HG02763 (cell line): Measurements from ENCODE around the gene SLC25A52.
"Not testable (repeated sequence)": the region's sequence is repeated elsewhere in the genome, so short reads cannot be mapped to it uniquely, and the experiment has no call there.

Experiments
- ATAC-seq: cut with Tn5 transposase; IDR thresholded peaks from one replicate; pipeline ENCODE4 v1.9.1; 2021; ENCODE audit warnings: mild to moderate bottlenecking, moderate library complexity; ENCODE audit not compliant: unreplicated experiment

SLC25A52 gene, protein sequence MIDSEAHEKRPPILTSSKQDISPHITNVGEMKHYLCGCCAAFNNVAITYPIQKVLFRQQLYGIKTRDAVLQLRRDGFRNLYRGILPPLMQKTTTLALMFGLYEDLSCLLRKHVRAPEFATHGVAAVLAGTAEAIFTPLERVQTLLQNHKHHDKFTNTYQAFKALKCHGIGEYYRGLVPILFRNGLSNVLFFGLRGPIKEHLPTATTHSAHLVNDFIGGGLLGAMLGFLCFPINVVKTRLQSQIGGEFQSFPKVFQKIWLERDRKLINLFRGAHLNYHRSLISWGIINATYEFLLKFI

DNA sequence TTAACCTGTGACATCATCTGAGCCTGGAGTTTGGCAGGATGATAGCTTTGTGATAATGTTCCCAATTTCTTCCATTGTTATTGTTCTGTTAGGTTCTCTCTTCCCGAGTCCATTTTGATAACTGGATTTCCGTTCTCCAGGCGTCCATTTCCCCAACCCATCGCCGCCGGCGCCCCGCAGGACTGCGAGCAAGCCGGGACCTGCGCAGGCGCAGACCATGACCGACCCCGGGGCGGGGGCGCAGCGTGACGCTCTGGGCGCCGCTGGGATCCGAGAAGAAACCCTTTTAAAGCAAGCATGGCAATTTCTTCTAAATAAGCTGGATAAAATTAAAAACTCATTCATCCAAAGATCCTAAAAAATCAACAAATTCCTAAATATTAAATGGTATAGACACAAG is at the start of gene SLC25A52:
Gene SLC25A52, minus strand, starts transcription at position 186 of the 400 bp plus-strand sequence. CDS start 219 bp downstream, outside the sequence.
- ATAC-seq: no peak

DNA sequence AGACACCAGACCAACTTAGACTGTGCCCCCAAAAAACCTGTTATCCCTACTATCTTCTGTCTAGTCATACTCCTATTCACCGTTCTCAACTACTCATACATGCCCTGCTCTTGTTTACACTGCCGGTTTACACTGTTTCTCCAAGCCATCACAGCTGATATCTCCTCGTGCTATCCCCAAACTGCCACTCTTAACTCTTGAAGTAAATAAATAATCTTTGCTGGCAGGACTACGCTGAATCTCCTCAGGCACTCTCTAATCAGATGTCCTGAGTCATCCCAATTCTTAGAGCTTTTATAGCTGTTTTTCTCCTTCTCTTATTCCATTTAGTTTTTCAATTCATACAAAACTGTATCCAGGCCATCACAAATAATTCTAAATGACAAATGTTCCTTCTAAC is 48.4 kb upstream of the SLC25A52 start:
- ATAC-seq: not testable (repeated sequence)

DNA sequence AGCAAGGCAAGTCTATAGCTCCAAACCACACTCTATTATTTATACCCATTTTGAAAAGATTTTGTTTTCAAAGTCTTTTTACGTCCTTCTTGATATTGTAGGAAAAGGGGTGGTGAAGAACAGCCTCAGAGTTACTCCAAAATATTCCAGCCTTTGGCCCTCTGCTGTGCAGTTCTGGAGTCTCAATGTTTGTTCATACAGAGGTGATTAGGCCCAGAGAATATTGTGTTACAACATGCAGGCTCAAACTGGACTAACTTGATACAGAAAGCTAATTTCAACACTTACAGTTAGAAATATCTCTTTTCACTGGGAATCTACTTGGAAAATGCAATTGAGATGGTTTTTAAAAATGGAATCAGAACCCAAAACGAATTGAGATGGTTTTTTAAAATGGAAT is 40.4 kb upstream of the SLC25A52 start:
- no peak for ATAC-seq

DNA sequence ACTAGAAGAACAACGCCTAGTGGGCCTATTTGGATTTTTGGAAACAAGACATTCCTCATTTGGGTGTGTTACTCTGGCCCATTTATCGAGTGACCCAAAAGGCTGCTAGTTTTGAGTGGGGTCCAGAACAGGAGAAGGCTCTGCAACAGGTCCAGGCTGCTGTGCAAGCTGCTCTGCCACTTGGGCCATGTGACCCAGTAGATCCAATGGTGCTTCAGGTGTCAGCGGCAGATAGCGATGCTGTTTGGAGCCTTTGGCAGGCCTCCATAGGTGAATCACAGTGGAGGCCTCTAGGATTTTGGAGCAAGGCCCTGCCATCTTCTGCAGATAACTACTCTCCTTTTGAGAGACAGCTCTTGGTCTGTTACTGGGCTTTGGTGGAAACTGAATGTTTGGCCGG is 38.6 kb upstream of the SLC25A52 start:
- ATAC-seq: not testable (repeated sequence)

DNA sequence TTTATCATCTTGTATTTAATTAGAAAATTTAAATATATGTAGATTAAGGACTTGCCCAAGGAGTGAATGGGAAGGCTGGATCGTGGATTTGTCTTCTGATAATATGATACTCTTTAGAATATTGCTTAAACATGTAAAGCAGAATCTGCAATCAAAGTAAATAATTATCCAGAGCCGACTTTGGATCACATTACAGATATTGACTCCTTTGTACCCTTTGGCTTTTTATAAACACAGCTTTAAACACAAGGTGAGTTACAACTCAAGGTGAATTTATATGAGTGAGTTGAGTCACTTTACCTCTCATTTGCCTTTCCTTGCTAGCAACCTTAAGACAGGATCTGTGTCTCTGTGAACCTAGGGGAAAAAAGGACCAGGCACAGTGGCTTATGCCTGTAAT is 37.7 kb upstream of the SLC25A52 start:
- no peak for ATAC-seq

DNA sequence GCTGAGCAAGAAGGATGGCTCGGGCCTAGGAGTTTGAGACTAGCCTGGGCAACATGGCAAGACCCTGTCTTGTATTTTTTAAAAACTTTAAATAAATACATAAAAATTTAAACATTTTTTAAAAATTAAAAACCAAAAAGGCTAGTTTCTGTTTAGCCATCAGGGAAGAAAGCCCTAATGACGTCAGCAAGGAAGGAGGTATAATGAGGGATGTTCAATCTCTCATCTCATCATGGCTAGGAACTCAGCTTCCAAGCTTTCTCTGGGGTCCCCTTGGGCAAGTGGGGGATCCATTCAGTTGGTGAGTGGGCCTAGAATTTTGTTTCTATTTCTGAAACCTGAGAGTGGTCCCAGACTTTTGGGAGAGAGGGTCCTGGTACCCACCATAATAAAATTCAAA is 35.1 kb upstream of the SLC25A52 start:
- ATAC-seq: no peak

DNA sequence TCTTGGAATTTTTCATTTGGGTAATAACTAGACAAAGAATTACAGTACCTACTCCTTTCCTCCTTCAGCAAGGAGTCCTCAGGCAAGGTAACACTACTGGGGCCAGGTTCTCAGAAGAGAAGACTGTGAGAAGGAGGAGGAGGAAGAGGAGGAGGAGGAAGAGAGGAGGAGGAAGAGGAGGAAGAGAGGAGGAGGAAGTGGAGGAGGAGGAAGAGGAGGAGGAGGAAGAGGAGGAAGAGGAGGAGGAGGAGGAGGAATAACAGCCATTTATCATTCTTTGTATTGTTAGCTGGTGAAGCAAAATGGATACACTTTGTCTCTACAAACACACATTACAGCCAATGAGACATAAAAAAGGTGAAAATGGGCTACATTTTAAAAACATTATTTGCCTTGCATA is 32.9 kb upstream of the SLC25A52 start:
- ATAC-seq: no peak

DNA sequence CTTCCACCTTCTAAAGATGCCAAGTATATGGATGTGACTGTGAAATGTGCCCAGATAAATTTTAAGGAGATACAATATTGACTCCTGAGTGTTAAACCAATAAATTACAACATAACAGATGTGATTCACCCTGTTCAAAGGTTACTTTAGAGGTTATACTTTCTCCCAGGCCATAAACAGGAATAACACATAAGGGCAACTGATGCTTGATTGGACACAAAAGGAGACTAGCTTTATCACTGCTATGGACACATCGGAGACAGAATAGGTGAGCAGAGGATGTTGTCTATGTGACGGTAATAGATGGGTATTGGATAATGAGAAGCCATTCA is 31.9 kb upstream of the SLC25A52 start:
- no peak for ATAC-seq

DNA sequence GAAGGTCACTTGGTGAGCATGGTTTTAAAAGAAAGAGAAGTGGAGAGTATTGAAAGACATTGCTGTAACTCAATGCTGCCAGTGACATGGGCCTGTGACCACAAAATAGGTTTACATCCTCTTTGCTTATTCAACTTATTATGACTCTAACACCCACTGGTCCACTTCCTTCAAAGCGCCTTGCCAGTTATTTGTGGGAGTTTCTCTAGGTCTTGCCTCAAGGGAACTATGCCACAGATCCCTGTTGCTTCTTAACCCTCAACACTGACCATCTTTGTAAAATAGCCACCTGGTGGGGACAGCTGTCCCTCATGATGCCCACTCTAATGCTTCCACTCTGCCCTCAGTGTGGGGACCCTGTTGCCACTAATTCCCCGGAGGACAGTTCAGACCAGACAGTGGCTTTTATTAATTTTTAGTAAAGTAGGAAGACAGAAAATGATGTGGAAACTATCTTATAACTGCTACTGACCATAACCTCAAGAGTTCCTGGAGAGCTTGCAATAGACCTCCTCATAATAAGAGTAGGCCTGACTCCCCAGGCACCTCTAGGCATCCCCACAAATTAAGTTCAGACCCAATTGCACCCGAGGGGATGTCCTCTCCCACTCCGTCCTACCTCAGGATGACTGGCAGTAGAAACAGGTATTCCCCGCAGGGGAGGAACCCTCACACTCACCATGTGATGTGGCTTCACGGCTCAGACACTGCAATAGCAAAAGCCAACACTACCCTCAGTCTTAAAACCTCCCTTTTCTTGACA is 31.3 kb upstream of the SLC25A52 start:
- peak; percentile 82 for ATAC-seq

DNA sequence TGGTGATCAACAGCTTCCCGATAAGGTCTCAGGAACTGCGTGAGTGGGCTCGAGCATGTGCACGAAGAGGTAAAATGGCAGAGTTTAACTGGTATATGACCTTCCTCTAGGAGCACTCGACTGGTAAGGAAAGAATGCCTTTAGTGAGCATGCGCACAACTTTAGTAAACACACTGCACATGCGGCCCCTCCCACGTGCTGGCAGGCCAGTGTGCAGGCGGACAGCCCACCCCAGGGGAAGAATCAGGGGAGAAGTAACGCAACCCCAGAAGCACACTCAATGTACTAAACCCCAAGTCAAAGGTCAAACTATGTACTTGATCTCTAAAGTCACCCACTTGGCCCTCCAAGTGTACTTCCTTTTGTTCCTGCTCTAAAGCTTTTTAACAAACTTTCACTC is 28.7 kb upstream of the SLC25A52 start:
- no peak for ATAC-seq

DNA sequence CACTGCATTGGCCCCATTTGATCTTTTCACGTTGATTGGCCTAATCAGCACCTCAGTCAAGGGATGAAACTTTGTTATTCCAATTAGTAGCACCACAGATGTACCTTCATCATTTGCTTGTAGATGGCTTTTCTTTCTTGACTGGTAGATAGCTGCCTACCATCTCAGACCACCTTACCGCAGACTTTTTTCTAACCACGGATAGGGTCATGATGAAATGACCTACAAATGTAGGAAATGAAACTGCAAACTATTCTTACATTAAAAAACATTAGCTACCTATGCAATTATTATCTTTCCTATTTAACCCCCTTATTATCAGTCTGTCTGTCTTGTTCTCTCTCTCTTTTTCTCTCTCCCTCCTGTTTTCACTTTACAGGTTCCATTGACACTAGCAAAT is 22.4 kb upstream of the SLC25A52 start:
- no peak for ATAC-seq

DNA sequence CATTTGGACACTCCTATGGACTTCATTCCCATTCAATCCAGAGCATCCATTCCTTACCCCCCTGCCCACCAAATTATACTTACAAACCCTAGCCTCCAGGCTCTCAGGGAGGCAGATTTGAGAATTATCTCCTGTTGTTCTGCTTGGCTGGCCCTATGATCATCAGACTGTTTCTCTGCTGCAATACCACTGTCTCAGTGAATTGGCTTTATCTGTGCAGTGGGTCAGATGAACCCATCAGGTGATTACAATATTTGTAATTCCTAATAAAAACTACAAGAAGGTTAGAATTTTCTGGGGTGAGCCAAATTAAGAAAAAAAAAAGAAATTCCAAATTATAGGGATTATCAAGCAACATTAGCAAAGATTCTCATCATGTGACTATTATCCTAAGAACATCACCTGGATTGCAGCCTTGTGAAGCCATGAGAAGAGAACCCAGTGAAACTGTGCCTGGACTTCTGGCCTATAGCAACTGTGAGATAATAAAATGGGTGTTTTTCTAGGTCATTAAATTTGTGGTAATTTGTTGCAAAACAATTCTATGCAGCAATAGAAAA is 17.8 kb upstream of the SLC25A52 start:
- ATAC-seq: no peak

DNA sequence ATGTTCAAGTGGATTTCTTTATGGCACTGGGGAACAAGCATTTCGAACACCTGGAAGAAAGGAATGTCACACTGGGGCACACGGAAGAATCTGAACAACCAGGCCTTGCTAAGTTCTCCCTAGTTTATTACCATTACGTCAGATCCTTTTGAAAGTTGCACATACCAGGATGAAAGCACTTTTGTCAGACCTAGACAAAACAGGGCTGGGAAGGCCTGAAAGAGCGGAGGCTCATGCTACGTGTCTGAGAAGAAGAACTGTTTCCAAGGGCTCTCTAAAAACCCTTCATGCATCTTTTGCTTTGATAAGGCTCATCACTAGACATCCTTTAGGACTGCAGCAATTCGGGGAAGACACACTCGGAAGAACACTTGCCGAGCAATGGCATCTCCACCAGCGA is 15.4 kb upstream of the SLC25A52 start:
- no peak for ATAC-seq

DNA sequence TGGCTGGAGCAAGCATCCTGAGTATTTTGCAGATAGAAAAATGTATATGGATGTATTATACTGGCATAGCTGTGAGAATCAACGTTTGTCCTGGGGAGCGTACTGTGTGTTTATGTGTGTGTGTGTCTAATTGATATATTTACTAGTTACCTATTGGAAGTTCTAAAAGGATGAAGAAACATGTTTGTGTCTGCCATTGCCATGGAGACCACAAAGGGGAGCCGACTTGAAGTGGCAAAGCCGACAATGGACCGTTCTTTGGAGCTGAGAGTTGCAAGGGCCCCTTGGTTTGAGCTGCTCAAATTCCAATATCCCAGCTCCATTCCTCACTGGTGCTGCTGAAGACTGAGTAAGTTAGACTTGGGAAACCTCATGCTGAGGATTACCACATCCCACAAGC is 14.3 kb upstream of the SLC25A52 start:
- no peak for ATAC-seq

DNA sequence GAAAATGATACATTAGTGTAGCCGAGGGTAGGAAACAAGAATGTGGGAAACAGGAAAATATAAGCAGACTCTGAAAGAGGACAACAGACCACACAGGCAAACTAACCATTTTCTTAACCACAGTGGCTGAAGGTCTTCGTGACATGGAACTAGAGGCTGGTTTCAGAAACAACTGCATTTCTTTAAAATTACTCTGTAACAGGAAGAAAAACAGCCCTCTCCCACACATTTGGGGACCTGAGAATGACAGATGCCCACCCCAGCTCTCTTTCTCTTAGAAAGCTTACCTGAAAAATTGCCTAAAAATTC is 13.8 kb upstream of the SLC25A52 start:
- ATAC-seq: peak; percentile 83

DNA sequence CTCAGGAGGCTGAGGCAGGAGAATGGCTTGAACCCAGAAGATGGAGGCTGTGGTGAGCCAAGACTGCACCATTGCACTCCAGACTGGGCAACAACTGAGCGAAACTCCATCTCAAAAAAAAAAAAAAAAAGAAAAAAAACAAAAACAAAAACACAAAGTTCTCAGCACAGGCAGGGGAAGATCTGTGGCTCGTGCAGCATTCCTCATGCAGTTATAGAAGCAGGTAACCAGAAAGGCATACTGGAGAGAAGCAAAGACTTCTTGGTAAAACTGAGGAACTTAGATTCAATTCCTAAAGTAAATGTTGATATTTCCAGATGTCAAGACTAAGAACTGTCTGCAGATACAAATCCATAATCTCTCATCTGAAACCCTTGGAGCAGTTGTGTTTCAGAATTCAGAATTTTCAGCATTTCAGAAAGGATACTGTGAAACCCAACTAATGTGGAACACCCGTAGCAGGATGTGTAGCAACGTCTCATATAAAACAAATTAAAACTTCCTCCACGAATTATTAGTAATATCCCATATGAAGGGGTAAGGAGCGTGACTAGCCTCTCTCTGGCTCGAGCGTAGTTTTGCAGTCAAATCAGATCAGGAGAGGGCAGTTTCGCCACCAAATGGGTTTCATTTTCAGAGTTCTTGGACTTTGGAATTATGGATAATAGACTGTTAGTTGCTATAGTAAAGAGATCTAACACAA is 13.2 kb upstream of the SLC25A52 start:
- peak; percentile 38 for ATAC-seq

DNA sequence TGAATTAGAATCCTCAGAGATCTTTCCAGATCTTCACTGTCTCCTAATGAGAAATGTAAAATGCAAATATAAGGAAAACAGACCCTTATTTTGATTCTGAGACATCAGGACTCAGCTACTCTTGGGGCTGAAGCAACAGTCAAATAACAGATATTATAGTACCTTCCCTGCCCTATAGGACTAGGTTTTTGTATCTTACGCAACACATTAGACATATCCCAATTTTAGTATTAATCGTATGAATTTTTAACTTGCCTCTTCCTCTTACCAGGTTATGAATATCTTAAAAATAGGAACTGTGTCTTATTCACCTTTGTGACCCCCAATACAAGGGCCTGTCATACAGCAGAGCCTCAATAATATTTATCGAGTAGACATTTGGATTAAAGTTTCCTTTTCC is 12.0 kb upstream of the SLC25A52 start:
- ATAC-seq: no peak

DNA sequence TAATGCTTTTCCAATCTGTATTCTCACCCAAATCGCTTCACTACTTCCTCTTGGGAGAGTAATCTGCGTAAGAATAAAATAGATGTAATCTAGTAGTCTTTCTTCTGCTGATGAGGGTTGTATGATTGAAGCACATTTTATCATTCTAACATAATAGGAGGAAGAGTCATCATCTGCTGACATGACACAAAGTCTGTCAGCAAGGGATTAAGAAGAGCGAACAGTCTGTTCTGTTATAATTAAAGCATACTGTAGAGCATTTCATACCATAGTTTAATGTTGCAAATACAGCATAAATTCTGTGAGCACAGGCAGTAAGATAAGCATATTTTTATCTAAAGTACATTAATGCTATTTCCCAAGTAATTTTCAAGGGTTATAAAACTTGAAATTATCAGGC is 10.4 kb downstream of the SLC25A52 start:
- no peak for ATAC-seq

DNA sequence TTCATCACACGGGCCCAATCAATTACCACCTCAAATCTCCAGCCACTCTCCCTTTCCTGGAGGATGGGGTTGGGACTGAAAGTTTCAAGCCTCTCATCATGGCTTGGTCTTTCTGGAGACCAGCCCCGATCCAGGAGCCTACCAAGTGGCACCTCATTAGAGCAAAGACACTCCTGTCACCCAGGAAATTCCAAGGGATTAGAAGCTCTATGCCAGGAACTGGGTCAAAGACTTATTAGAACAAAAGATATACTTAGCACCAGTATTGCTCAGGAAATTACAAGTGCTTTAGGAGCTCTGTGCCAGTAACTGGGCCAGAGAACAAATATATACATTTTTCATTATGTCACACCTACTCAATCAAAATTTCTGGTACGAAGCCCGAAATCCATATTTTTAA is 14.3 kb downstream of the SLC25A52 start:
- ATAC-seq: no peak

DNA sequence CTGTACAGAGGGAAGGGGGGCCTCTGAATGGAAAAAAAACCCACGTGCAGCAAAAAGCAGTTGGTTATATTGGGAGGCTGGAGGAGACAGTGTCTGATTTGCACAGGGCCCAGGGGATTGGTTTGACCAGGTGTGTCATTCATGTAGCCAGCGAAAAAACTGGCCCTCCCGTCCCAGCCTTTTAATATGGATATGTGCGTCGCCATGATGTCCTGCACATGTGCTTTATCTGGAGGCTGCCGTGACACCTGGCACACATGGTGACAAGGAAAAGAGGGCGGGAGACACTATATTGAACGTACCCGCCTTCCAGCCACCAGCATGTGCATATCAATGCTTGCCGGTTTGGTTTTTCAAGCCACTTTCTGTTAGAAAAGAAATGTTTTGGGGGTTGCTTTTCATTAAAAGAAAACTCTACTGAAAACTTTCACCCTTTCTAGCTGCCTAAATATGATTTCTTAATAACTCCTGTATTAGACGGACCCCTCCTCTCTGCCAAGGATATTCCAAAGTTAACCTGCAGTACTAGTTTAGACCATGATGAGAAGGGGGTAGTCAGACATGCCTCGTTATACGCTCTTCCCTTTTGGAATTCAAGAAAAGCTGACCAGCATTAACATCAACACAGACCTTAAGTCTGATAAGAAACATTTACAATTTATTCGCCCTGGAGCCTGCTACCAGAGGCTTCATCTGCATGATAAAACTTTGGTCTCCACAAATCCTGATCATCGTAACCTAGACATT is 16.2 kb downstream of the SLC25A52 start:
- no peak for ATAC-seq

DNA sequence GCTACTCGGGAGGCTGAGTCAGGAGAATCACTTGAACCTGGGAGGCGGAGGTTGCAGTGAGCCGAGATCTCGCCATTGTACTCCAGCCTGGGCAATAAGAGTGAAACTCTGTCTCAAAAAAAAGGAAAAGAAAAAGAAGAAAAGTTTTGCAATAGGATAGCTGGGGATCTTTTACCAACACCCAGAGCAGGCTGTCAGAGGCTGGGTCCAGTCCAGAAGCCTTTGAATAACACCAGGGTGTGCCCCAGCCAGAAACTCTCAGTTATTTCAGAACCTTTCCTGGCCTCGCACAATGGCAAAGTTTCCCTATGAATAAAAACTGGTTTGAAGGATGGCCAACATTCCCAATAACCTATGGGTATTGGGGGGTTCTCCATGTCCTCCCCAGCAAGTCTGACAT is 17.1 kb downstream of the SLC25A52 start:
- ATAC-seq: not testable (repeated sequence)
